ENCODE data around the gene RBM5.

Gene RBM5

GRCh38 chr3:50137531-50137930 lies 48.8 kb downstream of the RBM5 start:
- Histone ChIP-seq H3K9ac (ENCODE audit: low read length in 5 of 5) (no peak overlapping the region), H3K9me3 (ENCODE audit: control insufficient read depth in 5 of 5, low read length in 5 of 5) (no peaks in the 10 kb centered on the region), H3K4me3 (ENCODE audit: low read depth in 1 of 5, low read length in 5 of 5) (no peak overlapping the region), H3K36me3 (ENCODE audit: control insufficient read depth in 5 of 5, insufficient read depth in 5 of 5, low read length in 5 of 5) (no peaks in the 10 kb centered on the region), H3K4me1 (ENCODE audit: control insufficient read depth in 5 of 5, insufficient read depth in 5 of 5, low read length in 5 of 5) (peaks cover 0 to 29% (median 16%) of the 10 kb centered on the region in 5 donors), H3K27ac (ENCODE audit: low read depth, low read length) (no peak overlapping the region), H3K27me3 (ENCODE audit: control insufficient read depth in 5 of 5, insufficient read depth in 4 of 5, low read length in 5 of 5) (peaks cover 0 to 6% (median 3%) of the 10 kb centered on the region in 5 donors)

- Histone ChIP-seq H3K9ac (ENCODE audit: low read length in 5 of 5) (no peak overlapping the region), H3K9me3 (ENCODE audit: control insufficient read depth in 5 of 5, low read length in 5 of 5) (no peaks in the 10 kb centered on the region), H3K27me3 (ENCODE audit: control insufficient read depth in 5 of 5, insufficient read depth in 4 of 5, low read length in 5 of 5) (peaks cover 0 to 3% (median 0%) of the 10 kb centered on the region in 5 donors), H3K27ac (ENCODE audit: low read depth, low read length) (no peak overlapping the region), H3K4me3 (ENCODE audit: low read depth in 1 of 5, low read length in 5 of 5) (no peak overlapping the region), H3K4me1 (ENCODE audit: control insufficient read depth in 5 of 5, insufficient read depth in 5 of 5, low read length in 5 of 5) (peaks cover 0 to 29% (median 16%) of the 10 kb centered on the region in 5 donors), H3K36me3 (ENCODE audit: control insufficient read depth in 5 of 5, insufficient read depth in 5 of 5, low read length in 5 of 5) (no peaks in the 10 kb centered on the region)
These were observed 49.8 kb downstream of the RBM5 start for GRCh38 chr3:50138266-50139200.

GRCh38 chr3:50139308-50139707 lies 50.6 kb downstream of the RBM5 start:
- H3K36me3 ChIP-seq (ENCODE audit: control insufficient read depth in 5 of 5, insufficient read depth in 5 of 5, low read length in 5 of 5), result no peaks in the 10 kb centered on the region
- no peak overlapping the region for H3K27ac ChIP-seq (ENCODE audit: low read depth, low read length)
- no peaks in the 10 kb centered on the region for H3K9me3 ChIP-seq (ENCODE audit: control insufficient read depth in 5 of 5, low read length in 5 of 5)
- no peak overlapping the region for H3K9ac ChIP-seq (ENCODE audit: low read length in 5 of 5)
- peaks cover 0 to 3% (median 0%) of the 10 kb centered on the region in 5 donors for H3K27me3 ChIP-seq (ENCODE audit: control insufficient read depth in 5 of 5, insufficient read depth in 4 of 5, low read length in 5 of 5)
- peaks cover 0 to 29% (median 16%) of the 10 kb centered on the region in 5 donors for H3K4me1 ChIP-seq (ENCODE audit: control insufficient read depth in 5 of 5, insufficient read depth in 5 of 5, low read length in 5 of 5)
- H3K4me3 ChIP-seq (ENCODE audit: low read depth in 1 of 5, low read length in 5 of 5), result no peak overlapping the region

GRCh38 chr3:50139718-50140423 lies 51.2 kb downstream of the RBM5 start:
- no peak overlapping the region for H3K4me3 ChIP-seq (ENCODE audit: low read depth in 1 of 5, low read length in 5 of 5)
- peaks cover 0 to 3% (median 0%) of the 10 kb centered on the region in 5 donors for H3K27me3 ChIP-seq (ENCODE audit: control insufficient read depth in 5 of 5, insufficient read depth in 4 of 5, low read length in 5 of 5)
- peaks cover 0 to 28% (median 16%) of the 10 kb centered on the region in 5 donors for H3K4me1 ChIP-seq (ENCODE audit: control insufficient read depth in 5 of 5, insufficient read depth in 5 of 5, low read length in 5 of 5)
- no peak overlapping the region for H3K27ac ChIP-seq (ENCODE audit: low read depth, low read length)
- H3K9ac ChIP-seq (ENCODE audit: low read length in 5 of 5), result no peak overlapping the region
- H3K9me3 ChIP-seq (ENCODE audit: control insufficient read depth in 5 of 5, low read length in 5 of 5), result no peaks in the 10 kb centered on the region
- H3K36me3 ChIP-seq (ENCODE audit: control insufficient read depth in 5 of 5, insufficient read depth in 5 of 5, low read length in 5 of 5), result no peaks in the 10 kb centered on the region

GRCh38 chr3:50140990-50141389 lies 52.3 kb downstream of the RBM5 start:
- H3K4me3 ChIP-seq (ENCODE audit: low read depth in 1 of 5, low read length in 5 of 5), result no peak overlapping the region
- no peak overlapping the region for H3K27ac ChIP-seq (ENCODE audit: low read depth, low read length)
- peaks cover 0 to 3% (median 0%) of the 10 kb centered on the region in 5 donors for H3K27me3 ChIP-seq (ENCODE audit: control insufficient read depth in 5 of 5, insufficient read depth in 4 of 5, low read length in 5 of 5)
- H3K9me3 ChIP-seq (ENCODE audit: control insufficient read depth in 5 of 5, low read length in 5 of 5), result no peaks in the 10 kb centered on the region
- no peak overlapping the region for H3K9ac ChIP-seq (ENCODE audit: low read length in 5 of 5)
- H3K36me3 ChIP-seq (ENCODE audit: control insufficient read depth in 5 of 5, insufficient read depth in 5 of 5, low read length in 5 of 5), result no peaks in the 10 kb centered on the region
- H3K4me1 ChIP-seq (ENCODE audit: control insufficient read depth in 5 of 5, insufficient read depth in 5 of 5, low read length in 5 of 5), result peaks cover 0 to 17% (median 16%) of the 10 kb centered on the region in 5 donors

GRCh38 chr3:50146316-50146901 lies 57.7 kb downstream of the RBM5 start:
- no peaks in the 10 kb centered on the region for H3K36me3 ChIP-seq (ENCODE audit: control insufficient read depth in 5 of 5, insufficient read depth in 5 of 5, low read length in 5 of 5)
- no peak overlapping the region for H3K27ac ChIP-seq (ENCODE audit: low read depth, low read length)
- no peak overlapping the region for H3K4me3 ChIP-seq (ENCODE audit: low read depth in 1 of 5, low read length in 5 of 5)
- H3K9me3 ChIP-seq (ENCODE audit: control insufficient read depth in 5 of 5, low read length in 5 of 5), result no peaks in the 10 kb centered on the region
- H3K27me3 ChIP-seq (ENCODE audit: control insufficient read depth in 5 of 5, insufficient read depth in 4 of 5, low read length in 5 of 5), result no peaks in the 10 kb centered on the region
- H3K9ac ChIP-seq (ENCODE audit: low read length in 5 of 5), result no peak overlapping the region
- H3K4me1 ChIP-seq (ENCODE audit: control insufficient read depth in 5 of 5, insufficient read depth in 5 of 5, low read length in 5 of 5), result no peaks in the 10 kb centered on the region

GRCh38 chr3:50147016-50147415 lies 58.3 kb downstream of the RBM5 start:
- Histone ChIP-seq H3K4me1 (ENCODE audit: control insufficient read depth in 5 of 5, insufficient read depth in 5 of 5, low read length in 5 of 5) (peaks cover 0 to 4% (median 2%) of the 10 kb centered on the region in 5 donors), H3K27ac (ENCODE audit: low read depth, low read length) (no peak overlapping the region)

GRCh38 chr3:50147447-50147846 lies 58.7 kb downstream of the RBM5 start:
- no peak overlapping the region for H3K27ac ChIP-seq (ENCODE audit: low read depth, low read length)
- H3K9ac ChIP-seq (ENCODE audit: low read length in 5 of 5), result no peak overlapping the region
- no peaks in the 10 kb centered on the region for H3K36me3 ChIP-seq (ENCODE audit: control insufficient read depth in 5 of 5, insufficient read depth in 5 of 5, low read length in 5 of 5)
- H3K27me3 ChIP-seq (ENCODE audit: control insufficient read depth in 5 of 5, insufficient read depth in 4 of 5, low read length in 5 of 5), result no peaks in the 10 kb centered on the region
- peaks cover 0 to 7% (median 2%) of the 10 kb centered on the region in 5 donors for H3K4me1 ChIP-seq (ENCODE audit: control insufficient read depth in 5 of 5, insufficient read depth in 5 of 5, low read length in 5 of 5)
- H3K4me3 ChIP-seq (ENCODE audit: low read depth in 1 of 5, low read length in 5 of 5), result no peak overlapping the region
- no peaks in the 10 kb centered on the region for H3K9me3 ChIP-seq (ENCODE audit: control insufficient read depth in 5 of 5, low read length in 5 of 5)

More at GRCh38 chr3:50147016-50147415, 58.3 kb downstream of the RBM5 start:
- Histone ChIP-seq H3K9me3 (ENCODE audit: control insufficient read depth in 5 of 5, low read length in 5 of 5) (no peaks in the 10 kb centered on the region), H3K36me3 (ENCODE audit: control insufficient read depth in 5 of 5, insufficient read depth in 5 of 5, low read length in 5 of 5) (no peaks in the 10 kb centered on the region), H3K4me3 (ENCODE audit: low read depth in 1 of 5, low read length in 5 of 5) (no peak overlapping the region), H3K27me3 (ENCODE audit: control insufficient read depth in 5 of 5, insufficient read depth in 4 of 5, low read length in 5 of 5) (no peaks in the 10 kb centered on the region), H3K9ac (ENCODE audit: low read length in 5 of 5) (no peak overlapping the region)

GRCh38 chr3:50147861-50148260 lies 59.1 kb downstream of the RBM5 start:
- no peak overlapping the region for H3K4me3 ChIP-seq (ENCODE audit: low read depth in 1 of 5, low read length in 5 of 5)
- no peaks in the 10 kb centered on the region for H3K9me3 ChIP-seq (ENCODE audit: control insufficient read depth in 5 of 5, low read length in 5 of 5)
- H3K9ac ChIP-seq (ENCODE audit: low read length in 5 of 5), result no peak overlapping the region
- H3K4me1 ChIP-seq (ENCODE audit: control insufficient read depth in 5 of 5, insufficient read depth in 5 of 5, low read length in 5 of 5), result peaks cover 0 to 7% (median 2%) of the 10 kb centered on the region in 5 donors
- H3K27ac ChIP-seq (ENCODE audit: low read depth, low read length), result no peak overlapping the region
- H3K36me3 ChIP-seq (ENCODE audit: control insufficient read depth in 5 of 5, insufficient read depth in 5 of 5, low read length in 5 of 5), result no peaks in the 10 kb centered on the region
- H3K27me3 ChIP-seq (ENCODE audit: control insufficient read depth in 5 of 5, insufficient read depth in 4 of 5, low read length in 5 of 5), result no peaks in the 10 kb centered on the region

GRCh38 chr3:50150404-50150750 lies 61.7 kb downstream of the RBM5 start:
- Histone ChIP-seq H3K9me3 (ENCODE audit: control insufficient read depth in 5 of 5, low read length in 5 of 5) (no peaks in the 10 kb centered on the region), H3K27ac (ENCODE audit: low read depth, low read length) (no peak overlapping the region), H3K4me1 (ENCODE audit: control insufficient read depth in 5 of 5, insufficient read depth in 5 of 5, low read length in 5 of 5) (peaks cover 0 to 14% (median 8%) of the 10 kb centered on the region in 5 donors), H3K4me3 (ENCODE audit: low read depth in 1 of 5, low read length in 5 of 5) (no peak overlapping the region), H3K27me3 (ENCODE audit: control insufficient read depth in 5 of 5, insufficient read depth in 4 of 5, low read length in 5 of 5) (no peaks in the 10 kb centered on the region), H3K9ac (ENCODE audit: low read length in 5 of 5) (no peak overlapping the region), H3K36me3 (ENCODE audit: control insufficient read depth in 5 of 5, insufficient read depth in 5 of 5, low read length in 5 of 5) (no peaks in the 10 kb centered on the region)
